Measurements from ENCODE around the gene ARID5B. TPM values are rescaled to one million over a fixed set of nuclear protein-coding genes. Genes with fewer than 3 reads are reported as not detected.

Gene ARID5B
- polyA plus RNA-seq, 1 of the 3 experiments (the other 2 are of a cell fraction): 10.9 TPM

DNA sequence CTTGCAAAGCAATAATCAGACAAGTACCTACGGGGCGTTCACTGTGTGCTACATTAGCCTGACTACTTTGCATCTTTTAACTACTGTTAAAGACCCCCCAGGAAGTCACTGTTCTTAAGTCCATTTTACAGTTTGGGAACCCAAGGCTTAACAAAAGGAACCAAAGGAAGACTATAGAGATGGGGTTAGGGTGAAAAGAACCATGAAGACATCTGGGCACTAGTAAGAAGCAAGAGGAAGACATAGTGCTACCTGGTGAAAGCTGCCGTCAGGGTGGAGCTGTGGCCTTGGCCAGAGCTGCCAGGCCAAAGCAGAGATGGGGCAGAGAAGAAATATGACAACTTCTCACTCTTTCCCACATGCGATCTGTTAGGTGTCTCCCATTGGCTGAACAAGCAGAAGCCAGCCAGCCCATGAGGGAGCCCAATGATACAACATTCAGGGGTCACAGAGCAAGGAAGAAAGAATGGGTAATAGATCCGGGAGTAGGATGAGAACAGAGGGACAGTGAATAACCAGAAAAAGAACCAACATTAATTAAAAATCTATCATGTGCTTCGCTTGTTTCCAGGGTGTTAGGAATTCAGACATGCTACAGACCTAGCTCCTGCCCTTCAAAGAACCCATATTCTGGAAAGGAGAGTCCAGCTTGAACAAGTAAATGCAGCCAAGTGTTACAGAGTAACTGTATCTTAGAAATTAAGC, 85.4 kb downstream of the ARID5B start:
- no peak overlapping the region for H3K4me2 ChIP-seq
- H3K27me3 ChIP-seq (ENCODE audit: insufficient read depth): no peaks in the 10 kb centered on the region
- no peak for DNase-seq
- no peaks in the 10 kb centered on the region for H3K9me3 ChIP-seq
- no peak overlapping the region for H3K9ac ChIP-seq
- no peaks in the 10 kb centered on the region for H3F3A ChIP-seq (replicated peaks; ENCODE audit: insufficient read depth)
- H3K4me1 ChIP-seq (ENCODE audit: control insufficient read depth in 1 of 2, insufficient read depth in 2 of 2, low read depth in 1 of 2, low read length in 1 of 2): peaks cover 0 to 7% of the 10 kb centered on the region in 2 experiments
- peaks cover 0 to 10% of the 10 kb centered on the region in 2 experiments for H3K36me3 ChIP-seq (replicated peaks in 1 of 2; ENCODE audit: control insufficient read depth in 1 of 2, insufficient read depth in 2 of 2, low read length in 1 of 2)
- H3K27ac ChIP-seq (ENCODE audit: low read depth in 2 of 2, low read length in 1 of 2): no peak overlapping the region
- H2AFZ ChIP-seq (ENCODE audit: low read depth): no peak overlapping the region
- ChIA-PET CTCF (no interaction called here), POLR2A (no interaction called here)
- no peak for TF ChIP-seq FOXJ3 (CRISPR knock-in tag; IDR thresholded peaks at IDR 0.05)
- TF ChIP-seq, protein P1, sequence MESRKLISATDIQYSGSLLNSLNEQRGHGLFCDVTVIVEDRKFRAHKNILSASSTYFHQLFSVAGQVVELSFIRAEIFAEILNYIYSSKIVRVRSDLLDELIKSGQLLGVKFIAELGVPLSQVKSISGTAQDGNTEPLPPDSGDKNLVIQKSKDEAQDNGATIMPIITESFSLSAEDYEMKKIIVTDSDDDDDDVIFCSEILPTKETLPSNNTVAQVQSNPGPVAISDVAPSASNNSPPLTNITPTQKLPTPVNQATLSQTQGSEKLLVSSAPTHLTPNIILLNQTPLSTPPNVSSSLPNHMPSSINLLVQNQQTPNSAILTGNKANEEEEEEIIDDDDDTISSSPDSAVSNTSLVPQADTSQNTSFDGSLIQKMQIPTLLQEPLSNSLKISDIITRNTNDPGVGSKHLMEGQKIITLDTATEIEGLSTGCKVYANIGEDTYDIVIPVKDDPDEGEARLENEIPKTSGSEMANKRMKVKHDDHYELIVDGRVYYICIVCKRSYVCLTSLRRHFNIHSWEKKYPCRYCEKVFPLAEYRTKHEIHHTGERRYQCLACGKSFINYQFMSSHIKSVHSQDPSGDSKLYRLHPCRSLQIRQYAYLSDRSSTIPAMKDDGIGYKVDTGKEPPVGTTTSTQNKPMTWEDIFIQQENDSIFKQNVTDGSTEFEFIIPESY (IDR thresholded peaks at IDR 0.05; ENCODE audit: borderline replicate concordance, low read depth): no peak
- TF ChIP-seq, protein P2, sequence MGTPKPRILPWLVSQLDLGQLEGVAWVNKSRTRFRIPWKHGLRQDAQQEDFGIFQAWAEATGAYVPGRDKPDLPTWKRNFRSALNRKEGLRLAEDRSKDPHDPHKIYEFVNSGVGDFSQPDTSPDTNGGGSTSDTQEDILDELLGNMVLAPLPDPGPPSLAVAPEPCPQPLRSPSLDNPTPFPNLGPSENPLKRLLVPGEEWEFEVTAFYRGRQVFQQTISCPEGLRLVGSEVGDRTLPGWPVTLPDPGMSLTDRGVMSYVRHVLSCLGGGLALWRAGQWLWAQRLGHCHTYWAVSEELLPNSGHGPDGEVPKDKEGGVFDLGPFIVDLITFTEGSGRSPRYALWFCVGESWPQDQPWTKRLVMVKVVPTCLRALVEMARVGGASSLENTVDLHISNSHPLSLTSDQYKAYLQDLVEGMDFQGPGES (IDR thresholded peaks at IDR 0.05; ENCODE audit: low read depth, low read length): no peak
- TF ChIP-seq CHD2 (IDR thresholded peaks at IDR 0.05; ENCODE audit: low read length, partially characterized antibody): no peak
- TF ChIP-seq SMC3 (IDR thresholded peaks at IDR 0.05; ENCODE audit: low read depth, low read length): no peak
- 89% methylated on average over 6 of the region's 6 CpGs for WGBS (ENCODE audit: low lambda C conversion rate)
- peaks cover 44% of the 10 kb centered on the region for H3K79me2 ChIP-seq (ENCODE audit: insufficient read depth)
- no peak overlapping the region for H3K4me3 ChIP-seq (ENCODE audit: low read depth in 2 of 2, low read length in 1 of 2)
- no peaks in the 10 kb centered on the region for H4K20me1 ChIP-seq (ENCODE audit: insufficient read depth)
- no peaks in the 10 kb centered on the region for H3K9me2 ChIP-seq

DNA sequence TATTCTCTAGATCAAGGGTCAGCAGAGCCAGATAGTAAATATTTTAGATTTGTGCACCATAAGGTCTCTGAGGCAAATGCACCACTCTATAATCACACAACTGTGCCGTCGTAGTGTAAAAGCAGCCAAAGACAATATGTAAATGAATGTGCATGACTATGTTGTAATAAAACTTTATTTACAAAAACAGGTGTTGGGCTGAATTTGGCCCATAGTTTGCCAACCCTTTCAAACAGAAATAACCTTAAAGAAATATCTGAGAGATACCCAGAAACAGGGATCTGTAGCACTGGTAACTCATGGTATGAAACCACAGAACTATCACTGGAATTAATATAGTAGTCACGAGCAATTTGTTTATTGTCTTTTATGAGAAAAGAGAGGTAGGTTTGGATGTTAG, 86.0 kb downstream of the ARID5B start:
- H3K4me2 ChIP-seq: no peak overlapping the region
- H3K9me3 ChIP-seq: no peaks in the 10 kb centered on the region
- POLR2A ChIA-PET: no interaction called here
- no peaks in the 10 kb centered on the region for H3K9me2 ChIP-seq
- H3K4me1 ChIP-seq (ENCODE audit: control insufficient read depth in 1 of 2, insufficient read depth in 2 of 2, low read depth in 1 of 2, low read length in 1 of 2): peaks cover 6 to 13% of the 10 kb centered on the region in 2 experiments
- H3F3A ChIP-seq (replicated peaks; ENCODE audit: insufficient read depth): peaks cover 5% of the 10 kb centered on the region
- H3K27ac ChIP-seq (ENCODE audit: low read depth in 2 of 2, low read length in 1 of 2): no peak overlapping the region
- H2AFZ ChIP-seq (ENCODE audit: low read depth): no peak overlapping the region
- no peak for DNase-seq
- no peak overlapping the region for H3K4me3 ChIP-seq (ENCODE audit: low read depth in 2 of 2, low read length in 1 of 2)
- no peaks in the 10 kb centered on the region for H3K27me3 ChIP-seq (ENCODE audit: insufficient read depth)
- peaks cover 46% of the 10 kb centered on the region for H3K79me2 ChIP-seq (ENCODE audit: insufficient read depth)
- H4K20me1 ChIP-seq (ENCODE audit: insufficient read depth): no peaks in the 10 kb centered on the region
- H3K36me3 ChIP-seq (replicated peaks in 1 of 2; ENCODE audit: control insufficient read depth in 1 of 2, insufficient read depth in 2 of 2, low read length in 1 of 2): peaks cover 0 to 10% of the 10 kb centered on the region in 2 experiments
- H3K9ac ChIP-seq: no peak overlapping the region
- 98% methylated on average over 3 of the region's 3 CpGs for WGBS (ENCODE audit: low lambda C conversion rate)
- TF ChIP-seq FOXM1 (IDR thresholded peaks at IDR 0.05; ENCODE audit: low read depth) (no peak), TCF12 (IDR thresholded peaks at IDR 0.05) (no peak), NRF1 (IDR thresholded peaks at IDR 0.05; ENCODE audit: low read depth, low read length) (no peak), TEAD4 (IDR thresholded peaks at IDR 0.05; ENCODE audit: borderline replicate concordance, insufficient read depth) (no peak), RCOR1 (IDR thresholded peaks at IDR 0.05; ENCODE audit: low read length) (no peak), FOSL2 (IDR thresholded peaks at IDR 0.05; ENCODE audit: borderline replicate concordance, low read depth) (no peak), RXRA (IDR thresholded peaks at IDR 0.05; ENCODE audit: borderline replicate concordance, low read depth) (no peak), POLR2AphosphoS5 (IDR thresholded peaks at IDR 0.05; ENCODE audit: low read depth, low read length) (no peak), CHD2 (IDR thresholded peaks at IDR 0.05; ENCODE audit: low read length, partially characterized antibody) (no peak), MEF2A (IDR thresholded peaks at IDR 0.05; ENCODE audit: borderline replicate concordance, low read depth) (no peak), FOXJ3 (CRISPR knock-in tag; IDR thresholded peaks at IDR 0.05) (no peak), NFIC (IDR thresholded peaks at IDR 0.05; ENCODE audit: borderline replicate concordance) (no peak), SIN3A (IDR thresholded peaks at IDR 0.05; ENCODE audit: borderline replicate concordance, low read depth, low read length) (no peak), MXI1 (IDR thresholded peaks at IDR 0.05; ENCODE audit: low read depth, low read length) (no peak), ELF1 (IDR thresholded peaks at IDR 0.05) (no peak), RFX5 (IDR thresholded peaks at IDR 0.05; ENCODE audit: low read length) (no peak)
- TF ChIP-seq, protein P3, sequence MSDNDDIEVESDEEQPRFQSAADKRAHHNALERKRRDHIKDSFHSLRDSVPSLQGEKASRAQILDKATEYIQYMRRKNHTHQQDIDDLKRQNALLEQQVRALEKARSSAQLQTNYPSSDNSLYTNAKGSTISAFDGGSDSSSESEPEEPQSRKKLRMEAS (IDR thresholded peaks at IDR 0.05; ENCODE audit: low read depth): no peak
- TF ChIP-seq, protein P4, sequence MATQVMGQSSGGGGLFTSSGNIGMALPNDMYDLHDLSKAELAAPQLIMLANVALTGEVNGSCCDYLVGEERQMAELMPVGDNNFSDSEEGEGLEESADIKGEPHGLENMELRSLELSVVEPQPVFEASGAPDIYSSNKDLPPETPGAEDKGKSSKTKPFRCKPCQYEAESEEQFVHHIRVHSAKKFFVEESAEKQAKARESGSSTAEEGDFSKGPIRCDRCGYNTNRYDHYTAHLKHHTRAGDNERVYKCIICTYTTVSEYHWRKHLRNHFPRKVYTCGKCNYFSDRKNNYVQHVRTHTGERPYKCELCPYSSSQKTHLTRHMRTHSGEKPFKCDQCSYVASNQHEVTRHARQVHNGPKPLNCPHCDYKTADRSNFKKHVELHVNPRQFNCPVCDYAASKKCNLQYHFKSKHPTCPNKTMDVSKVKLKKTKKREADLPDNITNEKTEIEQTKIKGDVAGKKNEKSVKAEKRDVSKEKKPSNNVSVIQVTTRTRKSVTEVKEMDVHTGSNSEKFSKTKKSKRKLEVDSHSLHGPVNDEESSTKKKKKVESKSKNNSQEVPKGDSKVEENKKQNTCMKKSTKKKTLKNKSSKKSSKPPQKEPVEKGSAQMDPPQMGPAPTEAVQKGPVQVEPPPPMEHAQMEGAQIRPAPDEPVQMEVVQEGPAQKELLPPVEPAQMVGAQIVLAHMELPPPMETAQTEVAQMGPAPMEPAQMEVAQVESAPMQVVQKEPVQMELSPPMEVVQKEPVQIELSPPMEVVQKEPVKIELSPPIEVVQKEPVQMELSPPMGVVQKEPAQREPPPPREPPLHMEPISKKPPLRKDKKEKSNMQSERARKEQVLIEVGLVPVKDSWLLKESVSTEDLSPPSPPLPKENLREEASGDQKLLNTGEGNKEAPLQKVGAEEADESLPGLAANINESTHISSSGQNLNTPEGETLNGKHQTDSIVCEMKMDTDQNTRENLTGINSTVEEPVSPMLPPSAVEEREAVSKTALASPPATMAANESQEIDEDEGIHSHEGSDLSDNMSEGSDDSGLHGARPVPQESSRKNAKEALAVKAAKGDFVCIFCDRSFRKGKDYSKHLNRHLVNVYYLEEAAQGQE (IDR thresholded peaks at IDR 0.05; ENCODE audit: low read depth, low read length): no peak
- CTCF ChIA-PET: no interaction called here
